ENCODE measurements around the gene LIPC.

LIPC gene

GRCh38 chr15:58404020-58404419 lies 27.8 kb upstream of the LIPC start:
- no peak for TF ChIP-seq Cebpa-rat (IDR thresholded peaks at IDR 0.05)
- H3K36me3 ChIP-seq: no peaks in the 10 kb centered on the region
- no peak overlapping the region for H3K4me3 ChIP-seq
- H3K9me3 ChIP-seq: peaks cover 3% of the 10 kb centered on the region; the same call in 1 of the 2 replicates
- no peaks in the 10 kb centered on the region for H3K27me3 ChIP-seq
- peaks cover 4% of the 10 kb centered on the region for H3K4me1 ChIP-seq
- H4K20me1 ChIP-seq: no peaks in the 10 kb centered on the region
- H3K9ac ChIP-seq: no peak overlapping the region
- H3K27ac ChIP-seq: no peak overlapping the region
- H3K4me2 ChIP-seq: no peak overlapping the region

GRCh38 chr15:58404722-58405121 lies 27.1 kb upstream of the LIPC start:
- no peak for TF ChIP-seq Cebpa-rat (IDR thresholded peaks at IDR 0.05)
- Histone ChIP-seq H3K27ac (no peak overlapping the region), H3K36me3 (no peaks in the 10 kb centered on the region), H3K4me1 (peaks cover 11% of the 10 kb centered on the region), H3K9ac (no peak overlapping the region), H3K4me3 (no peak overlapping the region), H3K4me2 (no peak overlapping the region), H3K9me3 (peaks cover 3% of the 10 kb centered on the region; the same call in 1 of the 2 replicates), H4K20me1 (no peaks in the 10 kb centered on the region), H3K27me3 (no peaks in the 10 kb centered on the region)

GRCh38 chr15:58405865-58406264 lies 25.9 kb upstream of the LIPC start:
- peaks cover 3% of the 10 kb centered on the region; the same call in 1 of the 2 replicates for H3K9me3 ChIP-seq
- no peaks in the 10 kb centered on the region for H3K27me3 ChIP-seq
- H4K20me1 ChIP-seq: no peaks in the 10 kb centered on the region
- H3K4me3 ChIP-seq: no peak overlapping the region
- no peak overlapping the region for H3K4me2 ChIP-seq
- H3K4me1 ChIP-seq: peaks cover 17% of the 10 kb centered on the region
- H3K36me3 ChIP-seq: no peaks in the 10 kb centered on the region
- H3K27ac ChIP-seq: no peak overlapping the region
- no peak overlapping the region for H3K9ac ChIP-seq
- TF ChIP-seq Cebpa-rat (IDR thresholded peaks at IDR 0.05): no peak

- no peak overlapping the region for H3K9ac ChIP-seq
- no peaks in the 10 kb centered on the region for H3K27me3 ChIP-seq
- no peak overlapping the region for H3K4me3 ChIP-seq
- TF ChIP-seq Cebpa-rat (IDR thresholded peaks at IDR 0.05): no peak
- no peaks in the 10 kb centered on the region for H4K20me1 ChIP-seq
- H3K4me2 ChIP-seq: no peak overlapping the region
- H3K4me1 ChIP-seq: peaks cover 24% of the 10 kb centered on the region
- H3K9me3 ChIP-seq: peaks cover 3% of the 10 kb centered on the region; the same call in 1 of the 2 replicates
- no peaks in the 10 kb centered on the region for H3K36me3 ChIP-seq
- no peak overlapping the region for H3K27ac ChIP-seq
Observed at GRCh38 chr15:58406811-58407210, 25.0 kb upstream of the LIPC start.

GRCh38 chr15:58407236-58407775 lies 24.5 kb upstream of the LIPC start:
- Histone ChIP-seq H3K4me2 (no peak overlapping the region), H4K20me1 (no peaks in the 10 kb centered on the region), H3K4me1 (peaks cover 24% of the 10 kb centered on the region), H3K27ac (no peak overlapping the region), H3K27me3 (no peaks in the 10 kb centered on the region), H3K9me3 (peaks cover 7% of the 10 kb centered on the region; the same call in 1 of the 2 replicates), H3K9ac (no peak overlapping the region), H3K4me3 (no peak overlapping the region), H3K36me3 (no peaks in the 10 kb centered on the region)
- TF ChIP-seq Cebpa-rat (IDR thresholded peaks at IDR 0.05): no peak

- Histone ChIP-seq H3K36me3 (no peaks in the 10 kb centered on the region), H3K4me1 (peaks cover 24% of the 10 kb centered on the region), H3K9ac (no peak overlapping the region), H3K4me2 (no peak overlapping the region), H3K27me3 (no peaks in the 10 kb centered on the region), H4K20me1 (no peaks in the 10 kb centered on the region), H3K9me3 (peaks cover 7% of the 10 kb centered on the region; the same call in 1 of the 2 replicates), H3K27ac (no peak overlapping the region), H3K4me3 (no peak overlapping the region)
- TF ChIP-seq Cebpa-rat (IDR thresholded peaks at IDR 0.05): no peak
Observed at GRCh38 chr15:58407778-58408177, 24.0 kb upstream of the LIPC start.

- no peaks in the 10 kb centered on the region for H4K20me1 ChIP-seq
- H3K4me3 ChIP-seq: peak overlapping the region; percentile 63
- peak overlapping the region; percentile 75 for H3K27ac ChIP-seq
- no peaks in the 10 kb centered on the region for H3K27me3 ChIP-seq
- peak overlapping the region; percentile 67; the same call in 1 of the 2 replicates for H3K9ac ChIP-seq
- H3K4me1 ChIP-seq: peaks cover 24% of the 10 kb centered on the region
- peak overlapping the region; percentile 76 for H3K4me2 ChIP-seq
- H3K9me3 ChIP-seq: peaks cover 13% of the 10 kb centered on the region
- H3K36me3 ChIP-seq: peaks cover 7% of the 10 kb centered on the region
- TF ChIP-seq Cebpa-rat (IDR thresholded peaks at IDR 0.05): no peak
Observed at GRCh38 chr15:58409861-58410260, 21.9 kb upstream of the LIPC start.

- H3K27me3 ChIP-seq: no peaks in the 10 kb centered on the region
- peaks cover 24% of the 10 kb centered on the region for H3K4me1 ChIP-seq
- peaks cover 7% of the 10 kb centered on the region for H3K36me3 ChIP-seq
- no peaks in the 10 kb centered on the region for H4K20me1 ChIP-seq
- H3K9me3 ChIP-seq: peaks cover 17% of the 10 kb centered on the region
- TF ChIP-seq Cebpa-rat (IDR thresholded peaks at IDR 0.05): no peak
- peak overlapping the region; percentile 75 for H3K27ac ChIP-seq
- H3K4me2 ChIP-seq: peak overlapping the region; percentile 76
- peak overlapping the region; percentile 63 for H3K4me3 ChIP-seq
- peak overlapping the region; percentile 67 for H3K9ac ChIP-seq
Observed at GRCh38 chr15:58410353-58410752, 21.4 kb upstream of the LIPC start.

- no peak overlapping the region; the same call in 1 of the 2 replicates for H3K4me3 ChIP-seq
- peaks cover 7% of the 10 kb centered on the region for H3K36me3 ChIP-seq
- no peak overlapping the region for H3K9ac ChIP-seq
- peaks cover 31% of the 10 kb centered on the region for H3K9me3 ChIP-seq
- no peak overlapping the region for H3K4me2 ChIP-seq
- no peaks in the 10 kb centered on the region for H3K27me3 ChIP-seq
- TF ChIP-seq Cebpa-rat (IDR thresholded peaks at IDR 0.05): no peak
- peaks cover 24% of the 10 kb centered on the region for H3K4me1 ChIP-seq
- H4K20me1 ChIP-seq: no peaks in the 10 kb centered on the region
- H3K27ac ChIP-seq: no peak overlapping the region
Observed at GRCh38 chr15:58413253-58413652, 18.5 kb upstream of the LIPC start.

- no peaks in the 10 kb centered on the region for H3K27me3 ChIP-seq
- H3K9me3 ChIP-seq: peaks cover 36% of the 10 kb centered on the region
- H3K4me1 ChIP-seq: peaks cover 7% of the 10 kb centered on the region; the same call in 1 of the 2 replicates
- TF ChIP-seq Cebpa-rat (IDR thresholded peaks at IDR 0.05): no peak
- no peaks in the 10 kb centered on the region for H4K20me1 ChIP-seq
- no peak overlapping the region for H3K4me2 ChIP-seq
- no peak overlapping the region for H3K27ac ChIP-seq
- H3K9ac ChIP-seq: no peak overlapping the region
- H3K4me3 ChIP-seq: no peak overlapping the region
- H3K36me3 ChIP-seq: peaks cover 18% of the 10 kb centered on the region
Observed at GRCh38 chr15:58415636-58416035, 16.2 kb upstream of the LIPC start.
